Gastrocnemius medialis (tissue), 4 donors: ENCODE data around the gene FBXO42.

Source experiments
- CTCF ChIP-seq, 5 experiments: fragments of 450-650 bp in 3 of 5; fragments of 200-600 bp in 2 of 5; sonication (generic) in 2 of 5; IDR thresholded peaks in 4 of 5; conservative IDR thresholded peaks in 1 of 5; 1 replicate in 4 of 5; 2 replicates in 1 of 5; pipeline ENCODE4 v1.5.1; 2016 to 2019; ENCODE audit warnings: antibody characterized with exemption in 5 of 5, mild to moderate bottlenecking in 3 of 5, moderate library complexity in 3 of 5
- POLR2A ChIP-seq, 2 donors: fragments of 450-650 bp; IDR thresholded peaks; one replicate each; pipeline ENCODE4 v1.6.1; 2017; ENCODE audit warnings: antibody characterized with exemption in 2 of 2, mild to moderate bottlenecking in 2 of 2, moderate library complexity in 2 of 2

DNA sequence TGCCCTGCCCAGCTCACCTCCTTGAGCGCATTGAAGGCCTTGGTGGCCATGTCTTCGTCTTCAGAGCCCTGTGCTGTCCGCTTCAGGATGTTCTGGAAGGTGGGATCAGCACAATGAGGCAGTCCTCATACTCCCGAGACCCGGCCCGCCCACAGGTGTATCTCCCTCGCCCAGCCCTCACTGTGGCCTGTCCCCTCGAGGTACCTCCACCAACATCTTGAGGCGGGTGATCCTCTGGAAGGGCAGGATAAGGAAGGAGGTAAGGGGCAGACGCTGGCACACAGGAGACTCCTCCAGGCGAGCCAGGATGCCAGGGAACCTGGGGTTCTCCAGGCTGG, 147.0 kb downstream of the FBXO42 start:
- TF ChIP-seq POLR2A (IDR thresholded peaks at IDR 0.05) (no peak), CTCF (IDR thresholded peaks at IDR 0.05 in 4 of 5, conservative IDR thresholded peaks at IDR 0.05 in 1 of 5) (no peak)
